HG03066 (cell line): ENCODE data around the gene TOR1AIP1.
"Not testable (repeated sequence)": the region's sequence is repeated elsewhere in the genome, so short reads cannot be mapped to it uniquely, and the experiment has no call there.

Source experiments
- ATAC-seq: cut with Tn5 transposase; IDR thresholded peaks from one replicate; pipeline ENCODE4 v1.9.1; 2021; ENCODE audit warnings: low read depth; ENCODE audit not compliant: unreplicated experiment

Gene TOR1AIP1, protein sequence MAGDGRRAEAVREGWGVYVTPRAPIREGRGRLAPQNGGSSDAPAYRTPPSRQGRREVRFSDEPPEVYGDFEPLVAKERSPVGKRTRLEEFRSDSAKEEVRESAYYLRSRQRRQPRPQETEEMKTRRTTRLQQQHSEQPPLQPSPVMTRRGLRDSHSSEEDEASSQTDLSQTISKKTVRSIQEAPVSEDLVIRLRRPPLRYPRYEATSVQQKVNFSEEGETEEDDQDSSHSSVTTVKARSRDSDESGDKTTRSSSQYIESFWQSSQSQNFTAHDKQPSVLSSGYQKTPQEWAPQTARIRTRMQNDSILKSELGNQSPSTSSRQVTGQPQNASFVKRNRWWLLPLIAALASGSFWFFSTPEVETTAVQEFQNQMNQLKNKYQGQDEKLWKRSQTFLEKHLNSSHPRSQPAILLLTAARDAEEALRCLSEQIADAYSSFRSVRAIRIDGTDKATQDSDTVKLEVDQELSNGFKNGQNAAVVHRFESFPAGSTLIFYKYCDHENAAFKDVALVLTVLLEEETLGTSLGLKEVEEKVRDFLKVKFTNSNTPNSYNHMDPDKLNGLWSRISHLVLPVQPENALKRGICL

GRCh38 chr1:179882253-179883039 is at the start of gene TOR1AIP1:
Gene TOR1AIP1, plus strand, starts transcription at chr1:179882285. Its CDS starts 218 bp downstream, at chr1:179882503.
- ATAC-seq = peak; percentile 68

DNA sequence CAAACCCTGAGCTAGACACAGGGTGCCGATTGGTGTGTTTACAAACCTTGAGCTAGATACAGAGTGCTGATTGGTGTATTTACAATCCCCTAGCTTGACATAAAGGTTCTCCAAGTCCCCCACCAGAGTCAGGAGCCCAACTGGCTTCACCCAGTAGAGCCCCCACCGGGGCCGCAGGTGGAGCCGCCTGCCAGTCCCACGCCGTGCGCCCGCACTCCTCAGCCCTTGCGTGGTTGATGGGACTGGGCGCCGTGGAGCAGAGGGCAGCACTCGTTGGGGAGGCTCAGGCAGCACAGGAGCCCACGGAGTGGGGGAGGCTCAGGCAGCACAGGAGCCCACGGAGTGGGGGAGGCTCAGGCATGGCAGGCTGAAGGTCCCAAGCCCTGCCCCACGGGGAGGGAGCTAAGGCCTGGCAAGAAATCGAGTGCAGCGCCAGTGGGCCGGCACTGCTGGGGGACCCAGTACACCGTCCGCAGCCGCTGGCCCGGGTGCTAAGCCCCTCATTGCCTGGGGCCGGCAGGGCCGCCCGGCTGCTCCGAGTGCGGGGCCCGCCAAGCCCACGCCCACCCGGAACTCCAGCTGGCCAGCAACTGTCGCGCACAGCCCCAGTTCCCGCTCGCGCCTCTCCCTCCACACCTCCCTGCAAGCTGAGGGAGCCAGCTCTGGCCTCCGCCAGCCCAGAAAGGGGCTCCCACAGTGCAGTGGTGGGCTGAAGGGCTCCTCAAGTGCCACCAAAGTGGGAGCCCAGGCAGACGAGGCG is 45.2 kb upstream of the TOR1AIP1 start:
- ATAC-seq = not testable (repeated sequence)

DNA sequence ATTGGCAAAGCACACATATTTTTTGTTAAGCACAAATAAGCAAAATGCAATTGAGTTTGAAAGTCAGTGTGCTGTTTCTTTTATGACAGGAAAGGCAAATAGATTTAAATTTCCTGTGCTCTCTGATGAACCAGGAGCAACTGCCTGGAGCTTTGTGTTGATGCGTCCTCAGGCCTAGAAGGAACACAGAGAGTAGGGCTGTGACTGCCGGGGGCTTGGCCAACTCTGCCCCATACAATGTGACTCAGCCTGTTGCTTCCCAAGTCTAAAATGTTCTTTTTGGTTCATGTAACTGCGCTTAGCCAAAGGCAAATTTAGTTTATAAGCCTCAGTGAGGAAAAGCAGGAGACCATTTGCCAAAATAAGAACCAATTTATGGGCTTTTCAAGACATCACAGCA is 42.0 kb upstream of the TOR1AIP1 start:
- no peak for ATAC-seq

DNA sequence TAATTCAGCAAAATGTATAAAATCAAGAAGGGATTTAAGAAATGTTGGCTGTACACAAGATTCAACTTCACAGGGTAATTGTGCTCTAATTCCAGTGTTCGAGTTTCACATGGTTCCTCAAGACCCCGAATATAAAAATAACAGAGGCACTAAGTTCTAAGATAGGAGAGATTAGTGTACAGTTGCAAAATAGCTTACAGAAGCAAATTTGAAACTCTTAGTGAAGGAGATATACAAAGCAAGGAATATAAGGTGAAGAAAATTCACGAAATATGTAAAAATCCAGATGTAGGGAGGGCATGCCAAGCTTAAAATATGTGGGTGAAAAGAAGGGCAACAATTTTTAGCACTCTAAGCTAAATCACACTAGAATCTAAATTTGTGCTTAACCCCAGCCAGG is 33.9 kb upstream of the TOR1AIP1 start:
- no peak for ATAC-seq

GRCh38 chr1:179853102-179853501 is 29.0 kb upstream of the TOR1AIP1 start:
- ATAC-seq = no peak

- ATAC-seq = not testable (repeated sequence)
Observed at GRCh38 chr1:179855831-179856230, 26.3 kb upstream of the TOR1AIP1 start.

- no peak for ATAC-seq
Observed at GRCh38 chr1:179856296-179856695, 25.8 kb upstream of the TOR1AIP1 start.

DNA sequence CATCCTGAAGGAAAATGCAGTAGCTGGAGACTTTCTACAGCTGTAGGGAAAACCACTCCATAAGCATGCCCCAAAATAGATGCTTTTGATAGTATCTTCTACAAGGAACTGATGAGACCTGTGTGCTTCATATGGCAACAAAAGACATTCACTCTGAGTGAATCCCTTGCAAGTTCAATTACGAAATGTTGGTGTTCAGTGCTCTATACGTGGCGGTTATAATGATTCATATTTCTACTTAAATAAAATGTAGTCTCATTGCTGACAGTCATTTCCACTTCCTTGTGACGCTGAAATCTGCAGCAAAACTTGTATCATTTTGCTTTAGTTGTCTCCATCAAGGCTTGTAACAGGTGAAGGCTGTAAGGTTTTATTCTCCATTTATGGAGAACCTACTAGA is 25.1 kb upstream of the TOR1AIP1 start:
- ATAC-seq = no peak

GRCh38 chr1:179860652-179861051 is 21.4 kb upstream of the TOR1AIP1 start:
- ATAC-seq = no peak

- no peak for ATAC-seq
Observed at GRCh38 chr1:179865377-179865776, 16.7 kb upstream of the TOR1AIP1 start.

- ATAC-seq = no peak
Observed at GRCh38 chr1:179866616-179867015, 15.5 kb upstream of the TOR1AIP1 start.

DNA sequence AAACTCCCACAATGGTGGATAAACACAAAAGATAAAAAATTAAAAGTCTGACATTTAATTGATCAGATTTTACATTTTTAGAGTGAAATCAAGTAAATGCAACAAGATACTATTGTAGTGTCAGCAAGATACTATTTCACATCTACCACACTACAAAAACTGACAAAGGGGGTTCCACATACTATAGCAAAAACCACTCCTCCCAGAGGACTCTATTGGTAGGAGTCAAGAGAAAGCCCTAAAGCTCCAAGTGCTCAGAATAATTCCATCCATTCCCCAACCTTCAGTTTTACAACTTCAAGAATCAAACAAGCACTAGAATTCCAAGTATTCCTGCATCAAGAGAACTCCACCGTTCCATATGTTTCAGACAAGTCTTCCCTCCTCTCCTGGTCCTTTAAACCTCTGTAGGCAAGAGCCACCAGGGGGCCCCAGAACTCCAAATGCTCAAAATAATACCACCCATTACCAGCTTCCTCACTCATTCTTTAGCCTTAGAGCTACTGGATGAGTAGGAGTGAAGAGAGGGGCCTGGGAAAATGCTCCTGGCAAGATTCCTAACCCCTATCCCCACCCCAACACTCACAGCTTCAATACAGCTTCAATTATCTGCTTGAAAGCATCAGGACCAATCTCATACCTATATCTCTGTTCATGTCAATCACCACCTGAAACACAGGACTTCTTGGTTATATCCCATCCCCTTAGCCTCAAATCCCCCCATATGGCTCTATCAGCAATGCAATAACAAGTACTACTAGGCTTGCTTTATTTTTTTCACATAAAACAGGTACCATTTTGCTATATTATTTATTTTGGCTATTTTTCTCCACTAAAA is 14.4 kb upstream of the TOR1AIP1 start:
- peak; percentile 75 for ATAC-seq

DNA sequence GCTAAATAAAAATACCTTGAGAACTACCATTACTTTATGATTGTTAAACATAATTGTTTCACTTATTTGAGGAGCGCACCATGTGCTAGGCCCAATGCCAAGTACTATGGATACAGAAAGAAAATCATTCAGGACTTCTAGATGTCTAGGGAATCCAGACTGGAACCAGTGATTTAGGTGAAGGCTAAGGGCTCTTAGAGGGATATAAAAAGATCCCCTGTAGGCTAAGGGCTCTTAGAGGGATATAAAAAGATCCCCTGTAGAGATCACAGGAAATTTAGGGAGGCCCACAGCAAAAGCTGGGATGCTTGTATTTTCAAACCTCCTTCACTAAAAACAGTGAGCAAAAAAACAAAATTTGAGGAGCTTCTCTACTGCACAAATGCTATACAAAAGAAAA is 11.2 kb upstream of the TOR1AIP1 start:
- no peak for ATAC-seq

- ATAC-seq = no peak
Observed at GRCh38 chr1:179871940-179872339, 10.1 kb upstream of the TOR1AIP1 start.

- no peak for ATAC-seq
Observed at GRCh38 chr1:179872558-179872957, 9.5 kb upstream of the TOR1AIP1 start.

GRCh38 chr1:179873438-179873851 is 8.6 kb upstream of the TOR1AIP1 start:
- ATAC-seq = no peak

DNA sequence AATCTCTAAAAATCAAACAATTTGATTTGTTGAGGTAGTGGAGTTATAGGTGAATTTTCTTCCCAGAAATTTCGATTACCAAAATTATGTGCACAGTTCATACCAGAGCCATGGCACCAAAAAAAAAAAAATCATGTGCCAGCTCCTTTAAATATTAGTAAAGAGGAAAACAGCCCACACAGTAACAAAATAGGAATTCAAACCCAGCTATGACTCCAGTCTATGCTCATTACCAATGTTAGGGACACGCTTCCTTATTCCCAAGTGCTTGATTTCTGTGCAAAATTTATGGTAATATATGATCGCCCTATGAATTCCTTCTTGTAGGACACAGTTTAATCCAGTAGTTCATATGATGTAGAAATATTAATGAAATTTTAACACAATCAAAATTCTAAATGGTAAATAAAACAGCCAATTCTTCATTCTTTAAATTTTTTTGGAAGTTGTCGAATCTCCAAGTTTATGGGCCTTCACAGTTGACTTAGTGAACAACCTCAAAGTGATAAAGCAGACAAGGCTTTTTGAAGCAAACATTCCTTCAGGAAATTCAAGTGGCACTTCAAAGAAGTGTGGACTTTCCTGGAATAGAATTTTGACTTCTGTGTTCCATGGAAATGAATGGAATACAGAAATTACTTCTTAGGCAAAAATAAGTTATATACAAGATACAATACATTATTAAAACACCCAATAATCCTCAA is 6.3 kb upstream of the TOR1AIP1 start:
- no peak for ATAC-seq

- ATAC-seq = no peak
Observed at GRCh38 chr1:179876300-179876715, 5.8 kb upstream of the TOR1AIP1 start.

- ATAC-seq = peak; percentile 55
Observed at GRCh38 chr1:179877586-179878265, 4.4 kb upstream of the TOR1AIP1 start, which contains the start of gene TOR1AIP2. Gene TOR1AIP2, minus strand, starts transcription at chr1:179877803. Its CDS starts 25,138 bp downstream, at chr1:179852665.
